ENCODE measurements around the gene NID1.

Gene NID1

DNA sequence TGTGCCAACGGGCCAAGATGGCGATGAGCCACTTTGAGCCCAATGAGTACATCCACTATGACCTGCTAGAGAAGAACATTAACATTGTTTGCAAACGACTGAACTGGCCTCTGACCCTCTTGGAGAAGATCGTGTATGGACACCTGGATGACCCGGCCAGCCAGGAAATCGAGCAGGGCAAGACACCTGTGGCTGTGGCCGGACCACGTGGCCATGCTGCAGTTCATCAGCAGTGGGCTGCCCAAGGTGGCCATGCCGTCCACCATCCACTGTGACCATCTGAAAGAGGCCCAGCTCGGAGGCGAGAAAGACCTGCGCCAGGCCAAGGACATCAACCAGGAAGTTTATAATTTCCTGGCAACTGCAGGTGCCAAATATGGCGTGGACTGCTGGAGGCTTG, 45.2 kb upstream of the NID1 start:
- TF ChIP-seq, protein P1, sequence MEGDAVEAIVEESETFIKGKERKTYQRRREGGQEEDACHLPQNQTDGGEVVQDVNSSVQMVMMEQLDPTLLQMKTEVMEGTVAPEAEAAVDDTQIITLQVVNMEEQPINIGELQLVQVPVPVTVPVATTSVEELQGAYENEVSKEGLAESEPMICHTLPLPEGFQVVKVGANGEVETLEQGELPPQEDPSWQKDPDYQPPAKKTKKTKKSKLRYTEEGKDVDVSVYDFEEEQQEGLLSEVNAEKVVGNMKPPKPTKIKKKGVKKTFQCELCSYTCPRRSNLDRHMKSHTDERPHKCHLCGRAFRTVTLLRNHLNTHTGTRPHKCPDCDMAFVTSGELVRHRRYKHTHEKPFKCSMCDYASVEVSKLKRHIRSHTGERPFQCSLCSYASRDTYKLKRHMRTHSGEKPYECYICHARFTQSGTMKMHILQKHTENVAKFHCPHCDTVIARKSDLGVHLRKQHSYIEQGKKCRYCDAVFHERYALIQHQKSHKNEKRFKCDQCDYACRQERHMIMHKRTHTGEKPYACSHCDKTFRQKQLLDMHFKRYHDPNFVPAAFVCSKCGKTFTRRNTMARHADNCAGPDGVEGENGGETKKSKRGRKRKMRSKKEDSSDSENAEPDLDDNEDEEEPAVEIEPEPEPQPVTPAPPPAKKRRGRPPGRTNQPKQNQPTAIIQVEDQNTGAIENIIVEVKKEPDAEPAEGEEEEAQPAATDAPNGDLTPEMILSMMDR (IDR thresholded peaks at IDR 0.05; ENCODE audit: control insufficient read depth, extremely low read depth, insufficient read depth): no peak
- no peak for DNase-seq (ENCODE audit: low read depth)
- H3K4me3 ChIP-seq (ENCODE audit: low read depth, low read length): no peak overlapping the region

DNA sequence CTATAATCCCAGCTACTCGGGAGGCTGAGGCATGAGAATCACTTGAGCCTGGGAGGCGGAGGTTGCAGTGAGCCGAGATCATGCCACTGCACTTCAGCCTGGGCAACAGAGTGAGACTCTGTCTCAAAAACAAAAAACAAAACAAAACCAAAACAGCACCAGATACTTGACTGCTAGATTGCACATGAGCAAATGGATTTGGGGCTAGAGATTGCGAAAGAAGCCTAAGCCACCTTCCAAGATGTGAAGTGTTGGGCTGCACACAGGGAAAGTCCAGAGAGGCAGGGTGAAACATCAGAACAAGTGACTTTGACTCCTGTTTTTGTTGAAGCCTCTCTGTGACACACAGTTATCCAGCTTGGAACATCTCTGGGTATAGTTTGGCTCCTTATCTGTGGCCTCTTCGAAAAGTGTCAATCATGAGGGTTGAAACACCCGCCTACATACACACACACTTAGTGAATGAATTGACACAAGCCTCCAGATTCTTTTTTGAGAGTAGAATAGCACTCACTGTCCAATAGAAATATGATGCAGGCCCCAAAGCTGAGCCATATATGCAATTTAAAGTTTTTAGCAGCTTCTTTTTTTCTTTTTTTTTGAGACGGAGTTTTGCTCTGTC, 43.2 kb upstream of the NID1 start:
- TF ChIP-seq, protein P1 (IDR thresholded peaks at IDR 0.05; ENCODE audit: control insufficient read depth, extremely low read depth, insufficient read depth): no peak
- no peak overlapping the region for H3K4me3 ChIP-seq (ENCODE audit: low read depth, low read length)
- DNase-seq (ENCODE audit: low read depth): no peak

DNA sequence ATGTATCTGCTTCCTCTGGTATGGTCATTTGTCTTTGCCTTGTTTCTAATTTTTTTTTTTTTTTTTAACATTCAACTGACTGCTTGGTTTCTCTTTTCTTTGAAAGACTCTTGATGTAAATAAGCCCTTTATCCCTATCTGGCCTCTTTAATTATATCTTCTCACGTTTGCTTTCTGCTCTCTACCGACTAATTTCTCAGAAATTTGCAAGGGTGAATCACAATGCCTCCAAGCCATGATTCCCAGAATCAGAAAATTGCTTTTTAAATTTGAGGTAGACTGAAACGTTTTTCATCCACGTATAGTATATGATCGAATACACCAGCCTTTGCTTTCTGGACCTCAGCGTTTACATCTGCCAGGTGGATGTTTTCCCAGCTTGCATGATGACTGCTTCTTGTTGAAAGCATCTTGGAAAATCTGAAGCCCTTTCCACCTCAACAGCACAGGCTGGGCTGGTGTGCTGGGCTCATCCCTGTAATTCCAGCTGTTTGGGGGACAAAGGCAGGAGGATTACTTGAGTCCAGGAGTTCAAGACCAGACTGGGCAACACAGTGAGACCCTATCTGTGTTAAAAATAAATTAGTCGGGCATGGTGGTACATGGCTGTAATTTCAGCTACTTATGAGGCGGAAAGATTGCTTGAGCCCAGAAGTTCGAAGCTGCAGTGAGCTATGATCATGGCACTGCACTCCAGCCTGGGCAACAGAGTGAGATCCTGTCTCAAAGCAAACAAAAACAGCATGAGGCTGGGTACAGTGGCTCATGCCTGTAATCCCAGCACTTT, 42.4 kb upstream of the NID1 start:
- DNase-seq (ENCODE audit: low read depth): no peak
- H3K4me3 ChIP-seq (ENCODE audit: low read depth, low read length): no peak overlapping the region
- TF ChIP-seq, protein P1 (IDR thresholded peaks at IDR 0.05; ENCODE audit: control insufficient read depth, extremely low read depth, insufficient read depth): no peak

DNA sequence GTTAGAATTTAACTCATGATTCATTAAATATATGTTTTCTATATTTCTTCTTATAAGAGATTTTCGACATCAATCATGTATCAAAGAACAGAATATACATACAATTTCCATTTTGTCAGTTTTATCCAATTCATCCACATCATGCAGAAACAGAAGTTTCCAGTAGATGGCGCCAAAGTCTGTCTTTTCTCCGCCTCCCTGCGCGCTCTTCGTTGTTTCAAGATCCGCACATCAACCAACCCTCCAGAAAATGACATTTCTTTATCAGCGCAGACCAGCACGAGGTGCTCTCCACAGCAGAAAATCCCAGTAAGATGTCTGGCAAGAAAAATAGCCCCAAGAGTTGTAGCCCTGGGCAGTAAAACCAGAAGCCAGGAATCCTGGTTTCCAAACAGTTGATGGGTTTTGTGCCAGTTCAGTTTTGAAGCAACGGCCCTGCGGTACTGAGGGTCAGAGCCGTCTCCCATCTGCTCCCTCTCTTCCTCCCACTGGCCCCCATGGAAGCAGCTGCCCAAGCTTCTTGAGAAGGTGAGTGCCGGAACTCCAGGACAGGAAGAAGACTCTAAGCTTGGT, 38.8 kb upstream of the NID1 start:
- TF ChIP-seq, protein P1 (IDR thresholded peaks at IDR 0.05; ENCODE audit: control insufficient read depth, extremely low read depth, insufficient read depth): peak; percentile 73
- DNase-seq (ENCODE audit: low read depth): no peak
- H3K4me3 ChIP-seq (ENCODE audit: low read depth, low read length): no peak overlapping the region

DNA sequence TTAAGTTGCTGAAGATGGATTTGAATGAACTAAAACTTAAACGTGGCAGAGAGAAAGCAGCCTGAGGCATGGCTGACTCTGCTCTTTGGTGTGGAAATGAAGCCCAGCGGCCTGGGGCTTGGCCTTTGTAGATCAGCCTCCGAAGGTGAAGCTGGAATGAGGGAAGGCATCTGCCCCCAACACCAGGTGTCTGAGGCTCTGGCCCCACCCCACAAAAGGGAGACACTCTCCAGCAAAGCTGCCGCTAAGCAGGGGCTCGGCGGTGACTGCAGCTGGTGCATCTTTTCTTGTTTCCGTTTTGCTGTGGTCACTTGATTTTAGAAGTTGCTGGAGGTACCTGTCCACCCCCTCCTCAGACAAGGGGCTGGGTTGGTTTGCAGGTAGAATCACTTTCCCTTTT, 38.2 kb upstream of the NID1 start:
- H3K4me3 ChIP-seq (ENCODE audit: low read depth, low read length): no peak overlapping the region
- TF ChIP-seq, protein P1 (IDR thresholded peaks at IDR 0.05; ENCODE audit: control insufficient read depth, extremely low read depth, insufficient read depth): no peak
- no peak for DNase-seq (ENCODE audit: low read depth)

DNA sequence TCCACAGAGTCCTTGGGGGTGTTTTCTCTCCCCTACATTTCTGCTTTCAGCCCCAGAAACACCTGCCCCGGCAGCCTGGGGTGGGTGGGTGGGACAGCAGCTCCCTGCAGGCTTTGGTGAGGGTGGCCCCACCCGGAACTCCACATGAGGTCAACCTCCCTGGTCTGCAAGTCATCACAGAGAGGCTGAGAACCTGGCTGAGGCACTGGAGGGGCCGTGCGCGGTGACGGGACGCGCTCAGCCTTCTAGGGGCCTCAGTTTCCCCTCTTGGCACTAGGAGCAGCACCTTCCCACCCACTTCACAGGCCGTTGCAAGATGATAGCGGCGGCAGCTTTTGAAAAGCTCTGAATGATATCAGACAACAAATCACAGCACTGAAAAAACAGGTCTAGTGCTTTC, 37.7 kb upstream of the NID1 start:
- no peak for DNase-seq (ENCODE audit: low read depth)
- H3K4me3 ChIP-seq (ENCODE audit: low read depth, low read length): no peak overlapping the region
- TF ChIP-seq, protein P1 (IDR thresholded peaks at IDR 0.05; ENCODE audit: control insufficient read depth, extremely low read depth, insufficient read depth): no peak

Measured in LNCaP clone FGC (cell line).